ENCODE measurements around the gene BICRAL. TPM values are rescaled to one million over a fixed set of nuclear protein-coding genes. Genes with fewer than 3 reads are reported as not detected.

BICRAL gene
- total and polyA plus RNA-seq, 2 donors (not counting 3 experiments of a cell fraction or from before 2014, with no cell fraction given) = 5.6 to 6.8 TPM

GRCh38 chr6:42761287-42762067, 20.4 kb upstream of the BICRAL start:
- BruUV-seq (replicated peaks) = no TSS peak
- Histone ChIP-seq H3K9me1 (replicated peaks; ENCODE audit: control insufficient read depth, extremely low read depth, insufficient read depth, low read length) (no peaks in the 10 kb centered on the region), H3K9me3 (replicated peaks; ENCODE audit: control insufficient read depth, insufficient read depth, low read length) (no peaks in the 10 kb centered on the region), H3K4me2 (ENCODE audit: insufficient read depth, low read length) (no peak overlapping the region), H3K9ac (replicated peaks; ENCODE audit: extremely low read depth, insufficient read depth, low read length) (no peak overlapping the region), H3K4me3 (replicated peaks in 1 of 3; ENCODE audit: insufficient read depth in 1 of 3, low read depth in 1 of 3, low read length in 3 of 3) (no peak overlapping the region), H3K4me1 (ENCODE audit: control insufficient read depth, extremely low read depth, insufficient read depth, low read length) (peaks cover 6% of the 10 kb centered on the region), H3K27ac (ENCODE audit: insufficient read depth, low read depth, low read length) (no peak overlapping the region), H3K36me3 (ENCODE audit: control insufficient read depth in 2 of 2, extremely low read depth in 1 of 2, insufficient read depth in 2 of 2, low read length in 2 of 2) (no peaks in the 10 kb centered on the region), H3K27me3 (ENCODE audit: control insufficient read depth in 2 of 2, insufficient read depth in 2 of 2, low read length in 2 of 2) (no peaks in the 10 kb centered on the region), H2AFZ (ENCODE audit: low read depth, low read length) (no peak overlapping the region), H3K79me2 (ENCODE audit: control insufficient read depth, insufficient read depth, low read length) (no peaks in the 10 kb centered on the region), H4K20me1 (replicated peaks; ENCODE audit: control insufficient read depth, extremely low read depth, insufficient read depth, low read length) (no peaks in the 10 kb centered on the region)
- POLR2A ChIA-PET = no interaction called here
- DNase-seq (ENCODE audit: low read depth, low spot score) = no peak
- dilution Hi-C loops (cut with MboI; ENCODE audit: extremely low pct_ligation_motif_present, low sequenced_read_pairs) = no loop called here
- no peak for FAIRE-seq
- intact Hi-C loops (cut with micrococcal nuclease) = no loop called here
- TF ChIP-seq MYC (IDR thresholded peaks at IDR 0.05; ENCODE audit: low read depth, low read length) (no peak), GATA2 (IDR thresholded peaks at IDR 0.05; ENCODE audit: insufficient read depth, insufficient read length, low read depth, low read length) (no peak), POLR2A (IDR thresholded peaks at IDR 0.05; ENCODE audit: low read depth, low read length) (no peak), MAX (IDR thresholded peaks at IDR 0.05; ENCODE audit: insufficient read depth, insufficient read length) (no peak), EZH2 (IDR thresholded peaks at IDR 0.05; ENCODE audit: borderline replicate concordance, low read depth, low read length, severe bottlenecking) (no peak), JUN (IDR thresholded peaks at IDR 0.05; ENCODE audit: borderline replicate concordance, insufficient read depth, insufficient read length, low read depth) (no peak), CTCF (IDR thresholded peaks at IDR 0.05; ENCODE audit: extremely low read depth in 1 of 2, insufficient read depth in 1 of 2, low read depth in 1 of 2, low read length in 2 of 2) (no peak), POLR2AphosphoS5 (IDR thresholded peaks at IDR 0.05; ENCODE audit: insufficient read depth, low read depth, low read length) (no peak), FOS (IDR thresholded peaks at IDR 0.05; ENCODE audit: borderline replicate concordance, insufficient read depth, low read length) (no peak)
- CTCF ChIA-PET = interaction anchor here (1.2 to 1.7 kb wide), 2 partner anchors 13 to 21 kb away, joined by 3 read pairs; partner anchors contain the start of gene BICRAL

All from endothelial cell of umbilical vein (primary cell).